Fibroblast of skin of scalp (primary cell): ENCODE data around the gene ETFB. TPM values are rescaled to one million over a fixed set of nuclear protein-coding genes. Genes with fewer than 3 reads are reported as not detected.
"Not testable (repeated sequence)": the region's sequence is repeated elsewhere in the genome, so short reads cannot be mapped to it uniquely, and the experiment has no call there.

Source experiments
- DNase-seq: peaks from one replicate; pipeline ENCODE4 v3.0.0-alpha.2; 2013
- polyA plus RNA-seq, 2 experiments: library from polyadenylated mRNA; unstranded; fragments of 120-200 nt; gene quantifications; one replicate each; pipeline ENCODE4 v1.2.1, GENCODE V29; 2013; ENCODE audit not compliant: insufficient read length in 2 of 2

The ETFB gene
- 77.9 TPM for polyA plus RNA-seq (2013, experiment 1 of 2; ENCODE audit: insufficient read length)
- 70.2 TPM for polyA plus RNA-seq (2013, experiment 2 of 2; ENCODE audit: insufficient read length)

DNA sequence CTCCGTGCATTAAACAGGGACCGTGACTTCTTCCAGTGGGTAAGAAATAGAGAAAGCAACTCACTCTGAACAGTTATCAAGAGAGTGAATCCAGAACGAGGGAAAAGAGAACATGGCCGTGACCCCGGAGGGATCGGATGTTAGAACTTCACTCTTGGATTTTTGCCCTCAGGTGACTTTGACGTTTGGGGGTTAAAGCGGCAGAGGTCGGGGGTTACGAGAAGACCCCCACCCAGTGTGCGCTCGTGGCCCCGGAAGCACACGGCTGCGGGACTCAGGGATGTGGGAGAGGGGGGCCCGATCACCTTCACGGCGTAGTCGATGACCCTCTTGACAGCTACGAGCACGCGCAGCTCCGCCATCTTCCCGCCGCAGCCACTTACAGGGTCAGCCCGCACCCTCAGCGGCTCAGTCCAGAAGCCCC, at the start of gene ETFB:
Gene ETFB (minus strand): TSS at position 424 of the 424 bp plus-strand sequence. CDS start 62 bp downstream, at position 362.
- DNase-seq: no peak

DNA sequence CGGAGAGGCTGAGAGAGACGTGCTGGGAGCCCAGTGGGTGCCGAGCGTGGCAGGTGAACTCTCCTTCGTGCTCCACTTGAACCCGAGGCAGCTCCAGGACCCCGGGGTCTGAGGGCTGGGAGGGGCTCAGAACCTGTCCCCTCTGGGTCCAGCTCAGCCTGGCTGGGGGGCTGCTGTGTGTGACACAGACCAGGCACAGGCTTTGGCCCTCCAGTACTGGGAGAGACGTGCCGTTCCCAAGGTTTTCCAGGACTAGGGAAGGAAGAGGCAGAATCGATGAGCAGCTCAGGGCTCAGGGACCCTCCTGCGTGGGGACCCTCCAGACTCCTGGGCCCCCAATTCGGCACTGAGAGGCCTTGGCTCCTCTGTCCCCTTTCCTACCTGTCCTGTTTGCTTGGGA, 49.0 kb upstream of the ETFB start:
- DNase-seq: no peak

DNA sequence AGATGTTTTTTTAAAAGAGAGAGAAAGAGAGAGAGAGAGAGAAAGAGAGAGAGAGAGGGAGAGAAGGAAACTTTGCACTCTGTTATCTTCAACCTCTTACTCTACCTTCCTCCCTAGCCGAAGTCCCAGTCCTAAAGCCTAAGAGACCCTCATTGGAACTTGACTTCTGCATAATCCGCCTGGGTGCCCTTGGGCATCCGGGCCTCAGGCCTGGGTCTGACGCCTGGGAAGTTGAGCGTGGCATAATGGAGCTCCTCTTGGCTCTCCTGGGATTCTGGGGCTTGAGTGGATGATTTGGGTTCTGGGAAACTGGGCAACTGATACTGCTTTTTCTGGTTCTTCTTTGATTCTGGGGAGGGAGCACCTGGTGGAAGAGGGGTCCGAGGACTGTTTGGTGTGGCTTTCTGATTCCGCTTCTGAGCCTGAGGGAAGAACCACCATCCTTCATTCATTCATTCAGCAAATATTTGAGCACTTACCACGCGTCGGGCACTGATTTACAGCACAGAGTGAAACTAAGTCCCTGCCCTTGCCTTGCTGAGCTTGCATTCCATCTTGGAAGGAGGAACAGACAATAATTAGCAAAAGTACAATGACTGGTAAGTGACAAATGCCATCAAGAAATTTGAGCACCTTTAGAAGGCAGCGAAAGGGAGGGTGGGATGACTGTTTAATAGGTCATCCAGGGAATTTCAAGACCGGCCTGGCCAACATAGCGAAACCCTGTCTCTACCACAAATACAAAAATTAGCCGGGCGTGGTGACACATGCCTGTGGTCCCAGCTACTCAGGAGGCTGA, 45.0 kb upstream of the ETFB start:
- no peak for DNase-seq

DNA sequence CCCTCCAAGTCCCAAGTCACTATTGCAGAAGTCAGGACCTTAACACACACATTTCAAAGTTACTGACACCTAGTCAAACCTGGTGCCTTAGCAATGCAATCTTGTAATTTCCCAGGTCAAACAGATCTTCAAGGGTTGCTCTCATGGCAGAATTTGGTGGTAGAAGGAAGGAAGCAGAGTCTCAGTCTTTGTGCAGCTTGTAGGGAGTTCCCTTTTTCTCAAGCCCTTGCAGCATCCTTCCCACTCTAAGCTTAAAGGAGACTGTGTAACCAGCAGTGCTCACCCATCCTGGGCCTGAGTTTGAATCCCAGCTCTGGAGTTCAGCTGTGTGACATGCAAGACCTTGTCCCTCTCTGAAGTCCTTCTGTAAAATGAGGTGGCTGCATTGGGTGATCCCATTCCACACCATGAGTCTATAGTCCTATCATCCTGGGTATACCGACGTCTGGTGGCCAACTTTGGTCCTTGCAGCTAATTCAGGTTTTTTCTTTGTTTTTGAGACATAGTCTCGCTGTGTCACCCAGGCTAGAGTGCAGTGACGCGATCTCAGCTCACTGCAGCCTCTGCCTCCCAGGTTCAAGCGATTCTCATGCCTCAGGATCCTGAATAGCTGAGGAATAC, 41.4 kb upstream of the ETFB start:
- no peak for DNase-seq

DNA sequence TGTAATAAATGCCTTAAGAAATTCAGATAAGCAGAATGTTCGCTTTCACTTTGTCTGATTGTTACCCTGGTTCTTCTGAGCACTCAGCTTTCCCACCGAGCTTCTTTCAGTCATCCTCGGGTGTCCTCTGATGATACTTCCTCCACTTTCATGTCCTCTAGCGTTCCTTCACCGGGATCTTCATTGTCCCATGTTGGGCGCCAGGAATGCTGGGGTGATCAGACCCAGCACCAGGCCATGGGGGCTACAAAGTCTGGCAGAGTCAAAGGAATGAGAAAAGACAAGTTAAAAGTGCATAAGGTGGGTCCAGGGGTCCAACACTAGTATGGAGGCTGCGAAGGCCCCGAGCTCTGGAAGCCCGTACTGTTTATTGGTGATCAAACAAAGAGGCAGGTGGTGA, 35.9 kb upstream of the ETFB start:
- no peak for DNase-seq

DNA sequence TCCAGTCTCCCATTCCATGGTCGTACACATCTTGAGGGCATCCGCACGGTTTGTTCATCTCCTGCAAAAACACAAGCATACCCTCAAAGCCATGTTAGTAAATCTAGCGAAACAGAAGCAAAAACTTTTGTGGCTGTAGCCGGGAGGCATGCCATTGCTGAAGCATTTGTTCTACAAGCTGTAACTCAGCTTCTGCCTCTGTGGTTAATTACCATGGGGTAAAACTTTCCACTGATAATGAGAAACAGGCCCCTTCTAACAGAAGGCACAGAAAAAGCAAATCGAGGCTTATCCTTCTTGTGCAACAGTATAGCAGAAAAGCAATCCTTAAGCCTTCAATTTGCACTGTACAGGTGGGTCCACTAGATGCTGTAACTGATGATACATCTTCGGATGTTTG, 33.7 kb upstream of the ETFB start:
- DNase-seq: not testable (repeated sequence)

DNA sequence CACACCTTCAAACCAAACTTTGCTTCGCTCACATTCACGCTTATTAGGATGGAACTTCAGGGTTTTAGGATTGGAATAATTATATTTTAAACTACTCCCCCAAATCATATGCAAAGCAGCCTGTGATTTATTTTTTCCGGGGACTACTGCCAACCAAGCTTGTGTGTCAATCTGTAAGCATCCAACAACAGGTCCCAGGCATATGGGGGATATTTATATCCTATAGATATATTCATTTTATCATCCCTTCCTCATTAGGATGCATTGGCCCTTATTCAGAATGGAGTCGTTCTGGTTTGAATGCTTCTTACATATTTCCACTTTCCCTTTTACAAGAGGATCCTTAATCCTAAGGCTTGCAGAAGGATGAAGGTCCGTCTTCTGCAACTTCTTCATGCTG, 33.0 kb upstream of the ETFB start:
- no peak for DNase-seq

DNA sequence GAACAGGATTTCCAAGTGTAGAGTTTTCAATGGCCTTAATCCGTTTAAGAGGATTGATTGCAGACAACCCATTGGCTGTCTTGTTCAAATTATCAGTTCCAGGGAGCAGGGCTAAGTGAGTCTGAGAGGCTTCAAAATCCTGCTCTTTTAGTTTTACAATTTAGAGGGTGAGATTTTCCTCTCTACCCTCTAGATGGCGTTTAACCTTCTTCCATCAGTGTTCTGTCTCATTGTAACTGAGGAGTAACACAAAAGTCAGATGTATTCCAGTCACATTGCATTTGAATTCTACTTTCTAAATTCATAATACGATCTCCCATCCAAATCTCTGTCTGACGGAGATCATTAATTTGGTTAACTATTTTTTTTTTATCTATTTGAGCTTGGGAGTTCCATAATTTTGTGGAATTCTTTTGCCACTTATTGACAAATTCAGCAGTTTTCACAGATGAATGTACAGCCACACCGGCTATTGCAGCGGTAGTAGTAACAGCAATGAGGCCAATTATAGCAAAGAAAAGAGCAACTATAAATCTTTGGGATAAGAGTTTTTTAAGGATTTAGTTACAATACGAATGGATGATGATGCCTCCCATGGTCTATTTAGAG, 32.0 kb upstream of the ETFB start:
- peak; percentile 12 for DNase-seq

DNA sequence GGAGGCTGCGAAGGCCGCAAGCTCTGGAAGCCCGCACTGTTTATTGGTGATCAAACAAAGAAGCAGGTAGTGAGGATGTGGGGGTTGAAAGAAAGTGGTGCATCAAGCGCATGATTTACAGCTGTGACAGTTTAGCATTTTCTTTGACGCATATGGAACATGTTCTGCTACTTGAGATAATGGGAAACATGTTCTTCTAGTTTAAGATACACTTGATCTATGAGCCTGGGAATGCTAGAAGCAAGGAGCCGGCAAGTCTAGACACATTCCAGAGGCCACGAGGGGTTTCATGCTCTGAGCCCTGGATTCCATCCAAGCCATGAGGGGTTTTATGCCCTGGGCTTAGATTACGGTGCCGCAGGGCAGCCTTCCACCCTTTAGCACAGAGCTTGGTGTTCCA, 31.3 kb upstream of the ETFB start:
- peak; percentile 55 for DNase-seq

DNA sequence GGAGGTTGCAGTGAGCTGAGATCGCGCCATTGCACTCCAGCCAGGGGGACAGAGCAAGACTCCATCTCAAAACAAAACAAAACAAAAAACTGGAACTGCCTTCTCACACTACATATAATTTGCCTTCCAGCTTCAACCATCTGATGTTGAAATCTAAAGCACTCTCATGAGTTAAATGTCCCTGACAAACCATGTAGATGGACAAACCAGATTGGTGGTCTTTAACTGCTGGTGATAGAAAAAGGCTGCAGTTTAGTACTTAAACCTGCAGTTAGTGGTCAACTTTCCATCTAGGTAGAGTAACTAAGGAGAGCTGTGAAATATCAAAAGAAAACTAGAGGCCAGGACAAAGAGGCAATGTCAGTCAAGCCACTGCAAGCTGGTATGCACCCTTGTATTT, 30.0 kb upstream of the ETFB start:
- no peak for DNase-seq

DNA sequence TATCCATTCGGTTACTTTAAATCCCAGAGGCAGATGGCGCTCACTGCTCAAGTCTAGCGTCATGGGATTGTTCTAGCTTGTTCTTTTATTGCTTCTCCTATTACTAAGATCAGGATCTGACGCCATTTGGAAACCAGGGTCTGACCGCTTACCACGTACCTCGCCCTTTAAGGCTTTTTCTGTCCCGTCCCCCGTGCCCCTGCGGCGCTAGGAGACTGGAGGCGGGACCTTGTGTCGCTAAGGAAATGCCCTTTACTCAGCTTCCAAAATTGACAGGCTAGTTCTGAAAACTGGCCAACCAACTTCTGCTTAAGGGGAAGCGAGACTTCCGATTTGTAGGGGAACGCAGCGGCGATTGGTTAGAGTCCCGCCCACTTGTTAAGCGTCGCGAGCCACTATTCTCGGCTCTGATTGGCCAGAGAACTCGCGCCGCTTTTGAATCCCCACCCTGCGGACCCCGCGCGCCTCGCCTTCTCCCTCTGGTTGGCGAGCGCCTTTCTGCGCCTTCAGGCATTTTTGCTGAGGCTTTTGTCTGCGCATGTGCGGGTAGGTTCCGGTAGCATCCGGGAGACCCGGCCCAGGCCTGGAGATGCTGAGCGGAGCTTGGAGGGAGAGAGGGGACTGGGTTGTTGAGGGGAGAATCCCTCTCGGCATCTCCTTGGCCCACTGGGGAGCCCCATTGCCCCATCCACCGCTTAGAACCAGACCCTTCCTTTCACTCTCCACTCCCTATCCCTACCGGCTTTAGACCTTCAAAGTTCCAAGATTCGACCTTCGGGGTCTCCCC, 28.1 kb upstream of the ETFB start:
- DNase-seq: peak; percentile 99

DNA sequence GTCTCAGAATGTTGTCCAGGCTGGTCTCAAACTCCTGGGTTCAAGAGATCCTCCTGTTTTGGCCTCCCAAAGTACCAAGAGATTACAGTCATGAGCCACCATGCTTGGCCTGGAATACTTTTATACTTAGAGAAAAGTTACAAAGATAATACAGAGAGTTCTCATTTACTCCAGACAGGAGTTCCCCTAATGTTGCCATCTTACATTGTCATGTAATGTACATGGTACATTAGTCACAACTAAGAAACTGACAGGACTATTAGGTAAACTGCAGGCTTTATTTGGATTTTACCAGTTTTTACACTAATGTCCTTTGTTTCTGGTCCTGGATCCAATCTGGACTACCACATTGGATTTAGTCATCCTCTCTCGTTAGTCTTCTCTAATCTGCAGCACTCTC, 26.5 kb upstream of the ETFB start:
- DNase-seq: no peak

DNA sequence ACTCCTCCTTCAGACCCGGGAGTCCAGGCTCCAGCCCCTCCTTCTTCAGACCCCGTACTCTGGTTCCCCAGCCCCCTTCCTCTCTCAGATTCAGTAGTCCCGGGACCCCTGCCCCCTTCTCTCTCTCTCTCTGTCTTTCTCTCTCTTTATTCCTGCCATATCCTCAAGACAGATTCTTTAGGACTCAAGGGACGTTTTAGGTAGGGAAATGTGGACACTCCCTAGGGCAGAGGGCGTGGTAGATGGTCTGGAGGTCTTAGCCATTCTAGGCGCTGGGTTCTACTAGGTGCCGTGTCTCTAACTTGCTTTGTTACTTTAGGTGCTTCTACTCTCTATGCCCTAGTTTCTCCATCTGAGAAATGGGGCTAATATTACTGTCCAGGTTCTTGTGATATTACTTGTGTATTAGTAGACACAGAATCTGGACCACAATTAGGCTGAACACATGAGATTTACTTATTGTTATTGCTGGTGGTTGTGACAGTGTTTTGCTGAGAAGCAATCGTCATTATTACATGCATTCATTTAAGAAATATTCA, 25.0 kb upstream of the ETFB start:
- no peak for DNase-seq

DNA sequence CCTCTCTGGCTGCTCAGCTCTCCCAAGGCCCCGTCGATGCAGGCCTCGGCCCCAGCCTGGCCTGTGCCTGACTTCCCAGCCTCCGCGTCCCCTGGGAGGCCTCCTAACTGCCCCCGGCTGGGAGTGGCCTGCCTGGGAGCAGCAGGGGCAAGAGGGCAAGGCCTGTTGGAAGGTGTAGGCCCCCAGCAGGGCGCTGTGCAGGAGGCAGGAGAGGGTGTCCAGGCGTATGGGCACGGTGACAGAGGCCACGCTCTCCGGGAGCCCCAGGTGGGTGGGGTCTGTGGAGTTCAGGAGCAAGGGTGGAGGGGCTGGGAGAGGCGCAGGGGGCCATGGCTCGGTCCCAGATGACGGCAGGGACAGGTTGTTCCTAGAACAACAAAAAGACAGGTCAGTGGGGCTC, 23.0 kb upstream of the ETFB start:
- DNase-seq: no peak

DNA sequence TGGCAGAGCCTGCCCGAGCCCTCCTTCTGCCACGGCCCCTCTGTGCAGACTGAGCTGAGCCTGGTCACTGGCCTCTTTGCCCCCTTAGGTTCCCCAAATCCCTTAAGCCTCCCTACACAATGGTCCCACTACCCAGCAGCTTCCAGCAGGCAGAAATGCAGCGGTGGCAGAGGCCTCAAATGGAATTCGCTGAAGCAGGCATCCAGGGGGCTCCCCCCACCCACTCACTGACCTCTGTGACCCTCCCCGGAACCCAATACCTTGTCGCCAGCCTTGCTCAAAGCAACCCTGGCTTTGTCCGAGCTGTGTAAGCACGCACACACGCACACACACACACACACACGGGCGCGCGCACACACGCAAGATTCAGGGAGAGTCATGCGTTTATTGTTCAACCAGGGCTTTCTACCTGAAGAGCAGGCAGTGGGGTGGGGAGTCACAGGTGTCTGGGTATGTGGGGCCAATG, 21.8 kb upstream of the ETFB start, which contains the start of gene LIM2:
Gene LIM2 (minus strand): TSS at position 51 of the 466 bp plus-strand sequence. CDS start 531 bp downstream, outside the sequence.
- no peak for DNase-seq

DNA sequence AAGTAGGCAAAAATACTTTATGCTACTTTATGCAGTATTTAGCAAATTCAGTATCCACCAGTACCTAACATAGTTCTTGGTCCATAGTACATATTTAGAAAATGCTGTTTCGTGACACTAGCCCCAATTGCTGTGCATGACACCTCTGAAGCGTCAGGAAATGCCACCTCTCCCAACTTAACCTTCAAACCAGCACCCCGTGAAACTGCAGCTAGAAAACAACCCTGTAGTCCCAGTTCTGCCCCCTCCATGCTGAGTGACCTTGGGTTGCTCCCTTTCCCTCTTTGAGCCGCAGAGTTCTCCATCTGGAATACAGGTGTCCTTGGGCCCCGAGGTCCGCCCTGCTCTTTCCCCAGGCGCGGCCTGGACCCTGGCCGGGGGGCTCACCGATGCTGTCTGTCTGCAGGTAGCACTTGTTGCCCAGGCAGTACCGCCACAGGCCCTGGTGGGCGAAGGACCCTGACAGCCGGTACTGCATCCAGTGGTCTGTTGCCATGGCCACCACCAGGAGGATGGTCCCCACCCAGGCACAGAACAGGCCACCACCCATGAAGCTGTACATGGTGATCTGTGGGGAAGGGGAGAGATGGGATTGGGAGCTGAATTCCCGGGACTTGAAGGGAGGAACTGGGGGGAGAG, 20.8 kb upstream of the ETFB start:
- no peak for DNase-seq

DNA sequence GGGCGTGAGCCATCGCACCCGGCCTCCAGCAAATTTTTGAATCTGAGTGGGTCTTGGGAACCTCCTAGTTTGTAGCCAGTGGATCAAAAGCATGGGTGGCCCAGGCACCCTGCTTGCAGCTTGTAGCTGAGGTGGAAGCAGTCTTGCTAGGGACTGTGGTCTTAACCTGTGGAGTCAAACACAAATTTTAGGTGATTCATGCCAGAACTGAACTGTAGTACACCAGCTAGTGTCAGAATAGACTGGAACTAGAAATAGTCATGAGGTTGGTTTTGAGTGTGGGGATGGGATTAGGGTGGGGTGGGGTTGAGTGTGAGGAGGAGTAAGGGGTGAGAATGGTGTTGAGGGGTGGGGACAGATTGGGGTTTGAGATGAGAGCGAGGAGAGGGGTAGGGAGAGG, 15.8 kb upstream of the ETFB start:
- DNase-seq: no peak

DNA sequence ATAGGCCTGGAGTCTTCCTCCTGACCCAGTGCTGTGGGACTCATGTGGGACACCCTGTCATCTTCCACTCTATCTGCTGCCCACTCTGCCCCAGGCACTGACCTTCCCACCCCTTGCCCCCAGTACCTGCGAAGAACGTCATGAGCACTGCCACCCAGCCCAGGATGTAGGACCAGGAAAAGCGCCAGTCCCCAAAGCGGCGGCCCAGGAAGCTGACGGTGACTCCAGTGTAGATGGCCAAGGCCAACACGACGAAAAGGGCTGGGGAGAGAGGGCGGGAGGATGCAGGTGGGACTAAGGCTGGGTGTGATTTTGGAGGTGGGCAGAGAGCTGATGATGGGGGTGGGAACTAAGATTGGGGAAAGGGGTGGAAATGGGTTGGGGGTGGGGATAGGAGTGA, 14.2 kb upstream of the ETFB start:
- DNase-seq: no peak

DNA sequence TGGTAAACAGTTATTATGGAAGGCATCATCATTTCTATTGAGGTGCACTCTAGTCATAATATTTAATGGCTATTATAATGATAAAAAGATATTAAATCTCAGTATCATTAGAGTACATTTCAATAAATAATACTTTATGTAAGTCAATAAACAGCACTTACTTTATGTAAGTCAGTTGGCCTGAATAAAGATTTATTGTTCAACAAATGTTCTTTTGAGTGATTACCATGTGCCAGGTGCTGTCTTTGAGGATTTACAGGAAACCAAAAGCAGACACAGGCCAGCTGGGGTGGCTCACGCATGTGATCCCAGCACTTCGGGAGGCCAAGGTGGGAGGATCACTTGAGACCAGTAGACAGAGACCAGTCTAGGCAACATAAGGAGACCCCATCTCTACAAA, 11.2 kb upstream of the ETFB start:
- DNase-seq: no peak

DNA sequence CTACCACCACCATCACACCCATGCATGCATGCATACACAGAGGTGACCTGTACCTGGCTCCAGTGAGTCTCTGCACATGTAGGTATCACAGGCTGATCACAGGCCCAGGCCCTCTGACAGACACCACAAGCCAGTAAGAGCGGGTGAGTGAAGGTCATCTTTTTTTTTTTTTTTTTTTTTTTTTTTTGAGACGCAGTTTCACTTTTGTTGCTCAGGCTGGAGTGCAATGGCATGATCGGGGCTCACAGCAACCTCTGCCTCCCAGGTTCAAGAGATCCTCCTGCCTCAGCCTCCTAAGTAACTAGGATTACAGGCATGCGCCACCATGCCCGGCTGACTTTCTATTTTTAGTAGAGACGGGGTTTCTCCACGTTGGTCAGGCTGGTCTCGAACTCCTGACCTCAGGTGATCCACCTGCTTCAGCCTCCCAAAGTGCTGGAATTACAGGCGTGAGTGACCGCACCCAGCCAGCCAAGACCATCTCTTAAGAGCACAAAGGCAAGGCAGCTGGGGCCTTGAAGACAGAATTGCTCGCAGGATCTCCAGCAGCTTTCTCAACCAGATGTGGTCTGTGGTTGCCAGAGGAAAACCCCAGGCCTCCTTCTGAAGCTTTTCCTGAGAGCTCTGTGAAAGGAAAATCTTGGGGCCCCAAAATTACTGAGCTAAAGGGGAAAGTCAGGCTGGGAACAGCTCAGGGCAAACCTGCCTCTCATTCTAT, 9.5 kb upstream of the ETFB start:
- DNase-seq: no peak
